SK-N-SH treated with all-trans-retinoic acid at 6 μM for 48 hours (cell line): ENCODE data around the gene GPC5.

Experiments
- CREB5 ChIP-seq: fragments of 250-450 bp; sonication (Bioruptor Pico); IDR thresholded peaks from 2 replicates; pipeline ENCODE4 v1.5.1; 2020; ENCODE audit warnings: low read depth, mild to moderate bottlenecking, moderate library complexity
- CSDC2 ChIP-seq: fragments of 250-450 bp; sonication (Bioruptor Pico); IDR thresholded peaks from 2 replicates; pipeline ENCODE4 v1.5.0; 2020; ENCODE audit warnings: mild to moderate bottlenecking, moderate library complexity
- PPARA ChIP-seq: fragments of 250-450 bp; sonication (Bioruptor Pico); IDR thresholded peaks from 2 replicates; pipeline ENCODE4 v1.5.0; 2020; ENCODE audit warnings: mild to moderate bottlenecking, borderline replicate concordance
- SNAI2 ChIP-seq: fragments of 250-450 bp; sonication (Bioruptor Pico); IDR thresholded peaks from 2 replicates; pipeline ENCODE4 v1.5.0; 2020; ENCODE audit warnings: mild to moderate bottlenecking, moderate library complexity
- TSHZ2 ChIP-seq: fragments of 250-450 bp; sonication (Bioruptor Pico); IDR thresholded peaks from 2 replicates; pipeline ENCODE4 v1.5.0; 2020; ENCODE audit warnings: mild to moderate bottlenecking, moderate library complexity
- ZNF565 ChIP-seq: fragments of 450-650 bp; formaldehyde crosslinking; conservative IDR thresholded peaks from 2 replicates; pipeline ENCODE4 v1.5.0; 2020; ENCODE audit warnings: low read depth, mild to moderate bottlenecking, moderate library complexity

GRCh38 chr13:92270990-92271389 lies 872.6 kb downstream of the GPC5 start:
- no peak for TF ChIP-seq CREB5 (CRISPR knock-in tag)
- TF ChIP-seq SNAI2, result no peak
- TF ChIP-seq CSDC2 (CRISPR knock-in tag), result no peak
- no peak for TF ChIP-seq ZNF565 (CRISPR knock-in tag)
- no peak for TF ChIP-seq TSHZ2
- TF ChIP-seq PPARA (CRISPR knock-in tag), result no peak
